CD4-positive, CD25-positive, alpha-beta regulatory T cell (primary cell): ENCODE results near the gene PUS3. TPM values are rescaled to one million over a fixed set of nuclear protein-coding genes. Genes with fewer than 3 reads are reported as not detected.

ENCODE experiments used
- ATAC-seq, 2 donors: fragments of 150-1000 bp; cut with Tn5 transposase; one replicate each; pipeline ENCODE4 v1.10.0; 2021; ENCODE audit warnings: low read depth in 2 of 2, moderate number of reproducible peaks in 2 of 2, moderate library complexity in 1 of 2
- DNase-seq, 3 donors: peaks; one replicate each; pipeline versions ENCODE4 v3.0.0 to v3.0.0-alpha.2; 2012 to 2022; ENCODE audit warnings: mixed read lengths in 1 of 3
- H3K27ac ChIP-seq: one replicate; pipeline ENCODE4 v1.7.0; 2013; ENCODE audit warnings: mild to moderate bottlenecking, low read length; ENCODE audit not compliant: insufficient read depth, poor library complexity, severe bottlenecking
- H3K27me3 ChIP-seq: one replicate; pipeline ENCODE4 v1.7.0; 2013; ENCODE audit warnings: low read length; ENCODE audit not compliant: control insufficient read depth, insufficient read depth
- H3K36me3 ChIP-seq: one replicate; pipeline ENCODE4 v1.7.0; 2013; ENCODE audit warnings: mild to moderate bottlenecking, low read length, moderate library complexity; ENCODE audit not compliant: control insufficient read depth, insufficient read depth
- H3K4me1 ChIP-seq: 2 replicates; pipeline ENCODE4 v1.7.0; 2013; ENCODE audit warnings: mild to moderate bottlenecking, low read length; ENCODE audit not compliant: insufficient read depth, control insufficient read depth, poor library complexity, severe bottlenecking
- H3K4me3 ChIP-seq: one replicate; pipeline ENCODE4 v1.7.0; 2013; ENCODE audit warnings: low read depth, mild to moderate bottlenecking, low read length, moderate library complexity
- H3K9me3 ChIP-seq, 2 experiments: 1 replicate in 1 of 2; 2 replicates in 1 of 2; pipeline ENCODE4 v1.7.0; 2013; ENCODE audit warnings: low read length in 2 of 2, mild to moderate bottlenecking in 1 of 2, moderate library complexity in 1 of 2; ENCODE audit not compliant: control insufficient read depth in 2 of 2
- H3K27ac Mint-ChIP-seq, 3 donors: one replicate each; pipeline ENCODE4 v1.8.0; 2020 to 2022; ENCODE audit warnings: mild to moderate bottlenecking in 3 of 3, mixed read lengths in 3 of 3, moderate library complexity in 2 of 3
- H3K27me3 Mint-ChIP-seq: one replicate; pipeline ENCODE4 v1.8.0; 2022; ENCODE audit warnings: mild to moderate bottlenecking, mixed read lengths
- H3K36me3 Mint-ChIP-seq: one replicate; pipeline ENCODE4 v1.8.0; 2020; ENCODE audit warnings: mixed read lengths
- H3K4me1 Mint-ChIP-seq, 4 donors: one replicate each; pipeline ENCODE4 v1.8.0; 2020 to 2022; ENCODE audit warnings: mixed read lengths in 4 of 4, mild to moderate bottlenecking in 1 of 4
- H3K4me3 Mint-ChIP-seq, 4 donors: one replicate each; pipeline ENCODE4 v1.8.0; 2020 to 2022; ENCODE audit warnings: mild to moderate bottlenecking in 4 of 4, mixed read lengths in 4 of 4, moderate library complexity in 3 of 4
- H3K9me3 Mint-ChIP-seq, 7 donors: one replicate each; pipeline ENCODE4 v1.8.0; 2020 to 2022; ENCODE audit warnings: mixed read lengths in 7 of 7, mild to moderate bottlenecking in 3 of 7, moderate library complexity in 2 of 7
- polyA plus RNA-seq, 4 donors: library from polyadenylated mRNA; unstranded; fragments of 300-500 nt; fragmentation: Illumina TruSeq; gene quantifications; one replicate each; pipeline ENCODE4 v1.2.3, GENCODE V29; 2021
- total RNA-seq: library from RNA; stranded (reverse); gene quantifications from one replicate; pipeline ENCODE4 v1.2.3, GENCODE V29; 2022

The PUS3 gene
- total and polyA plus RNA-seq, 5 donors from 2014 or later: 4.8 to 15.1 (median 14.0) TPM

- no peak for DNase-seq
- H3K36me3 ChIP-seq: no peaks in the 10 kb centered on the region
Measured at GRCh38 chr11:125947419-125948277, 44.6 kb upstream of the PUS3 start.

GRCh38 chr11:125946712-125947418 lies 43.9 kb upstream of the PUS3 start:
- H3K9me3 Mint-ChIP-seq: no peaks in the 10 kb centered on the region
- no peak overlapping the region for H3K27ac Mint-ChIP-seq
- H3K4me1 ChIP-seq: no peaks in the 10 kb centered on the region
- peaks cover 0 to 3% (median 0%) of the 10 kb centered on the region in 4 donors for H3K4me1 Mint-ChIP-seq
- H3K9me3 ChIP-seq: no peaks in the 10 kb centered on the region
- H3K4me3 ChIP-seq: no peak overlapping the region
- no peaks in the 10 kb centered on the region for H3K27me3 Mint-ChIP-seq
- ATAC-seq (no peak), DNase-seq (no peak)
- no peak overlapping the region for H3K4me3 Mint-ChIP-seq
- no peaks in the 10 kb centered on the region for H3K36me3 Mint-ChIP-seq
- no peaks in the 10 kb centered on the region for H3K36me3 ChIP-seq
- no peaks in the 10 kb centered on the region for H3K27me3 ChIP-seq
- no peak overlapping the region for H3K27ac ChIP-seq

More at GRCh38 chr11:125947419-125948277, 44.6 kb upstream of the PUS3 start:
- no peaks in the 10 kb centered on the region for H3K4me1 ChIP-seq
- no peak overlapping the region for H3K27ac ChIP-seq
- H3K9me3 ChIP-seq: no peaks in the 10 kb centered on the region
- H3K36me3 Mint-ChIP-seq: no peaks in the 10 kb centered on the region
- H3K27me3 ChIP-seq: no peaks in the 10 kb centered on the region
- H3K4me3 Mint-ChIP-seq: no peak overlapping the region
- no peaks in the 10 kb centered on the region for H3K4me1 Mint-ChIP-seq
- H3K4me3 ChIP-seq: no peak overlapping the region
- no peak overlapping the region for H3K27ac Mint-ChIP-seq
- ATAC-seq: no peak
- H3K27me3 Mint-ChIP-seq: no peaks in the 10 kb centered on the region
- H3K9me3 Mint-ChIP-seq: no peaks in the 10 kb centered on the region

GRCh38 chr11:125945797-125946520 lies 43.0 kb upstream of the PUS3 start, which contains the start of gene VSIG10L2:
VSIG10L2 (plus strand) TSS chr11:125946044; CDS start chr11:125946056, 12 bp downstream.
- Mint-ChIP-seq H3K9me3 (no peaks in the 10 kb centered on the region), H3K4me1 (peaks cover 0 to 5% (median 0%) of the 10 kb centered on the region in 4 donors), H3K27me3 (no peaks in the 10 kb centered on the region), H3K27ac (no peak within 1 kb of the TSS), H3K36me3 (no peaks in the 10 kb centered on the region), H3K4me3 (no peak within 1 kb of the TSS)
- Histone ChIP-seq H3K4me1 (no peaks in the 10 kb centered on the region), H3K4me3 (no peak within 1 kb of the TSS), H3K27me3 (no peaks in the 10 kb centered on the region), H3K36me3 (no peaks in the 10 kb centered on the region), H3K9me3 (no peaks in the 10 kb centered on the region), H3K27ac (no peak within 1 kb of the TSS)
- DNase-seq (no peak), ATAC-seq (no peak)

- Mint-ChIP-seq H3K27ac (no peak overlapping the region), H3K4me3 (no peak overlapping the region), H3K4me1 (peaks cover 0 to 5% (median 0%) of the 10 kb centered on the region in 4 donors), H3K36me3 (no peaks in the 10 kb centered on the region), H3K9me3 (no peaks in the 10 kb centered on the region), H3K27me3 (no peaks in the 10 kb centered on the region)
- DNase-seq: no peak
- no peak for ATAC-seq
- H3K36me3 ChIP-seq: no peaks in the 10 kb centered on the region
- H3K4me3 ChIP-seq: no peak overlapping the region
- no peaks in the 10 kb centered on the region for H3K4me1 ChIP-seq
- no peaks in the 10 kb centered on the region for H3K27me3 ChIP-seq
- no peaks in the 10 kb centered on the region for H3K9me3 ChIP-seq
- no peak overlapping the region for H3K27ac ChIP-seq
Measured at GRCh38 chr11:125945011-125945796, 42.2 kb upstream of the PUS3 start.

- no peaks in the 10 kb centered on the region for H3K9me3 Mint-ChIP-seq
- no peaks in the 10 kb centered on the region for H3K36me3 Mint-ChIP-seq
- Histone ChIP-seq H3K9me3 (no peaks in the 10 kb centered on the region), H3K27ac (no peak overlapping the region), H3K36me3 (no peaks in the 10 kb centered on the region), H3K27me3 (no peaks in the 10 kb centered on the region), H3K4me1 (no peaks in the 10 kb centered on the region), H3K4me3 (no peak overlapping the region)
- H3K27ac Mint-ChIP-seq: no peak overlapping the region
- no peaks in the 10 kb centered on the region for H3K27me3 Mint-ChIP-seq
- ATAC-seq (no peak), DNase-seq (no peak)
- H3K4me3 Mint-ChIP-seq: no peak overlapping the region
- peaks cover 0 to 5% (median 0%) of the 10 kb centered on the region in 4 donors for H3K4me1 Mint-ChIP-seq
Measured at GRCh38 chr11:125944350-125945010, 41.5 kb upstream of the PUS3 start.

GRCh38 chr11:125943661-125944349 lies 40.8 kb upstream of the PUS3 start:
- Histone ChIP-seq H3K27ac (no peak overlapping the region), H3K4me1 (no peaks in the 10 kb centered on the region), H3K4me3 (no peak overlapping the region), H3K36me3 (no peaks in the 10 kb centered on the region), H3K27me3 (no peaks in the 10 kb centered on the region), H3K9me3 (no peaks in the 10 kb centered on the region)
- peaks cover 0 to 2% (median 0%) of the 10 kb centered on the region in 7 donors for H3K9me3 Mint-ChIP-seq
- no peak overlapping the region for H3K4me3 Mint-ChIP-seq
- DNase-seq: no peak
- no peaks in the 10 kb centered on the region for H3K36me3 Mint-ChIP-seq
- ATAC-seq: no peak
- H3K4me1 Mint-ChIP-seq: peaks cover 0 to 8% (median 0%) of the 10 kb centered on the region in 4 donors
- no peaks in the 10 kb centered on the region for H3K27me3 Mint-ChIP-seq
- no peak overlapping the region for H3K27ac Mint-ChIP-seq
